Neuronal stem cell (in vitro differentiated cells): ENCODE data around the gene SNRNP70.

Experiments used
- DNase-seq: peaks from one replicate; pipeline ENCODE4 v3.0.0-alpha.2; 2013; ENCODE audit warnings: low spot score
- H2AFZ ChIP-seq: one replicate; pipeline ENCODE4 v1.6.1; 2013; ENCODE audit warnings: mild to moderate bottlenecking, low read length, inconsistent platforms
- H2AK5ac ChIP-seq: 2 replicates; pipeline ENCODE4 v1.6.1; 2013; ENCODE audit warnings: low read depth, mild to moderate bottlenecking, inconsistent platforms, low read length, moderate library complexity, mixed read lengths
- H2BK120ac ChIP-seq: 2 replicates; pipeline ENCODE4 v1.6.1; 2013; ENCODE audit warnings: low read depth, mild to moderate bottlenecking, inconsistent platforms, low read length, moderate library complexity, mixed read lengths
- H2BK12ac ChIP-seq: one replicate; pipeline ENCODE4 v1.6.1; 2013; ENCODE audit warnings: low read length, inconsistent platforms
- H2BK15ac ChIP-seq: 2 replicates; pipeline ENCODE4 v1.6.1; 2013; ENCODE audit warnings: mild to moderate bottlenecking, low read length, inconsistent platforms, mixed read lengths
- H2BK5ac ChIP-seq: one replicate; pipeline ENCODE4 v1.6.1; 2013; ENCODE audit warnings: inconsistent platforms, mild to moderate bottlenecking, low read length, moderate library complexity
- H3K14ac ChIP-seq: one replicate; pipeline ENCODE4 v1.6.1; 2013; ENCODE audit warnings: low read length, inconsistent platforms
- H3K18ac ChIP-seq: 2 replicates; pipeline ENCODE4 v1.6.1; 2013; ENCODE audit warnings: low read length, inconsistent platforms
- H3K23ac ChIP-seq: 2 replicates; pipeline ENCODE4 v1.6.1; 2013; ENCODE audit warnings: low read depth, mild to moderate bottlenecking, mixed read lengths, low read length, inconsistent platforms; ENCODE audit not compliant: poor library complexity
- H3K27ac ChIP-seq: replicated peaks from 3 replicates; pipeline ENCODE4 v1.5.1; 2013; ENCODE audit warnings: low read length, inconsistent platforms
- H3K27me3 ChIP-seq, 3 experiments: 2 replicates each; pipeline ENCODE4 v1.6.1; 2013; ENCODE audit warnings: low read length in 3 of 3, mild to moderate bottlenecking in 2 of 3, inconsistent platforms in 1 of 3, low read depth in 1 of 3, mixed read lengths in 1 of 3, moderate library complexity in 1 of 3; ENCODE audit not compliant: control insufficient read depth in 3 of 3, insufficient read depth in 3 of 3
- H3K36me3 ChIP-seq, 2 donors: replicated peaks in 1 of 2; 2 replicates each; pipeline ENCODE4 v1.6.1; 2013; ENCODE audit warnings: low read length in 2 of 2; ENCODE audit not compliant: control insufficient read depth in 2 of 2, insufficient read depth in 2 of 2
- H3K4ac ChIP-seq: 2 replicates; pipeline ENCODE4 v1.6.1; 2013; ENCODE audit warnings: inconsistent platforms, mild to moderate bottlenecking, low read length, moderate library complexity
- H3K4me1 ChIP-seq, 2 donors: 1 replicate in 1 of 2; 2 replicates in 1 of 2; pipeline ENCODE4 v1.6.1; 2013; ENCODE audit warnings: low read length in 2 of 2, low read depth in 1 of 2; ENCODE audit not compliant: control insufficient read depth in 2 of 2, insufficient read depth in 1 of 2
- H3K4me2 ChIP-seq: one replicate; pipeline ENCODE4 v1.6.1; 2013; ENCODE audit warnings: mild to moderate bottlenecking, low read length, inconsistent platforms; ENCODE audit not compliant: insufficient read depth, poor library complexity, severe bottlenecking
- H3K4me3 ChIP-seq, 2 donors: 2 replicates each; pipeline ENCODE4 v1.5.1; 2013; ENCODE audit warnings: low read length in 2 of 2, mild to moderate bottlenecking in 2 of 2, inconsistent platforms in 1 of 2, moderate library complexity in 1 of 2
- H3K79me1 ChIP-seq: one replicate; pipeline ENCODE4 v1.6.1; 2013; ENCODE audit warnings: low read depth, mild to moderate bottlenecking, inconsistent platforms, low read length, moderate library complexity
- H3K9ac ChIP-seq: one replicate; pipeline ENCODE4 v1.6.1; 2013; ENCODE audit warnings: mild to moderate bottlenecking, low read depth, low read length, inconsistent platforms; ENCODE audit not compliant: poor library complexity
- H3K9me3 ChIP-seq, 2 donors: replicated peaks in 1 of 2; 2 replicates each; pipeline versions ENCODE3 to v1.6.1; 2013; ENCODE audit warnings: low read length in 2 of 2, mild to moderate bottlenecking in 2 of 2, inconsistent platforms in 1 of 2, low read depth in 1 of 2, mixed read lengths in 1 of 2, moderate library complexity in 1 of 2; ENCODE audit not compliant: control insufficient read depth in 2 of 2, insufficient read depth in 1 of 2
- H4K8ac ChIP-seq: one replicate; pipeline ENCODE4 v1.6.1; 2013; ENCODE audit warnings: low read depth, mild to moderate bottlenecking, inconsistent platforms, low read length, moderate library complexity
- H4K91ac ChIP-seq: one replicate; pipeline ENCODE4 v1.6.1; 2013; ENCODE audit warnings: low read length, low read depth, mild to moderate bottlenecking, inconsistent platforms; ENCODE audit not compliant: poor library complexity
- WGBS, 2 donors: extraction: QIAGEN DNeasy Blood & Tissue Kit; methylation state at CpG; one replicate each; pipeline ENCODE4 v1.1.7; 2013; ENCODE audit warnings: missing lambda C conversion rate in 2 of 2, mixed read lengths in 1 of 2; ENCODE audit not compliant: insufficient read length in 2 of 2, insufficient replicate concordance in 1 of 2; ENCODE audit errors: extremely low coverage in 2 of 2; 5-methylcytosine and 5-hydroxymethylcytosine counted together

SNRNP70 gene

DNA sequence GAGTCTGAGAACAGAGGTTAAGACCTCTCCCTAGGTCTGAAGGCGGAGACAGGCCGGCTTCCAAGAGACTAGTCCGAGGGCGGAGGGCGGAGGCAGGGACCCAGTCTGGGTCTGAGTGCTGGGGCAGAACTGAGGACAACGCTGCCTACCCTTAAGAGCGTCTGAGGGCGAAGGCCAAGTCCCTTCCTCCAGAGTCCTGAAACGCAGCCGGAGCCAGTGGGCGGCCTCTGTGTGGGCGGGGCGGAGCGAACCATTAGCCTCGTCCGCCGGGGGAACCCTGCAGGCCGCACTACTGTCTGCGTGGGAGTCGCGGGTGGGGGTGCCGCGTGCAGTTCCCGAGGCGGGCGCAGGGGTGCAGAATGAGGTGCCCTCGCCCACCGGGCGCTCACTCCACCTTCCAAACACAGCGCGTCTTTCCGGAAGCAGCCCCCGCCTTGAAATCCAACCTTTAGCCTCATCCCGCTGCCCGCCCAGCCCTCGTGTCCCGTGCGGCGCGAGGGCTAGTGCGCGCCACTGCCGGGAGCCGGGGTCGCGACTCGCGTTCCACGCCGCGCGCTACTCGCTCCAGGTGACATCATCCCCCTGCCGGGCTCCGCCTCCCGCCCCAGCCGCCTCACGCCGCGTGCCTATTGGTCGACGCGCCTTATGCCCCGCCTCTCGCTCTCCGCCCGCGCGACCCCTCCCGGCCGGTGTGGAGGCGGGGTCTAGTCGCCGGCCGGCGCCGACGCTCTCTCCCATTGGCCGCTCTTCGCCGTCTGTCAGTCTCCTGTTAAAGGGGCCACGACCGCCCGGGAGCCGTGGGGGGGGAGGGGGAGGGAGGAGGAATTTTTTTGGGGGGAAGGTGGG is 33.5 kb downstream of the SNRNP70 start, which contains the start of gene C19orf73:
Gene C19orf73 (minus strand): TSS at position 579 of the 846 bp plus-strand sequence. CDS start 121 bp downstream, at position 458.
- Histone ChIP-seq H3K27ac (no peak within 1 kb of the TSS), H3K27me3 (peaks cover 10 to 24% (median 24%) of the 10 kb centered on the region in 3 experiments)

DNA sequence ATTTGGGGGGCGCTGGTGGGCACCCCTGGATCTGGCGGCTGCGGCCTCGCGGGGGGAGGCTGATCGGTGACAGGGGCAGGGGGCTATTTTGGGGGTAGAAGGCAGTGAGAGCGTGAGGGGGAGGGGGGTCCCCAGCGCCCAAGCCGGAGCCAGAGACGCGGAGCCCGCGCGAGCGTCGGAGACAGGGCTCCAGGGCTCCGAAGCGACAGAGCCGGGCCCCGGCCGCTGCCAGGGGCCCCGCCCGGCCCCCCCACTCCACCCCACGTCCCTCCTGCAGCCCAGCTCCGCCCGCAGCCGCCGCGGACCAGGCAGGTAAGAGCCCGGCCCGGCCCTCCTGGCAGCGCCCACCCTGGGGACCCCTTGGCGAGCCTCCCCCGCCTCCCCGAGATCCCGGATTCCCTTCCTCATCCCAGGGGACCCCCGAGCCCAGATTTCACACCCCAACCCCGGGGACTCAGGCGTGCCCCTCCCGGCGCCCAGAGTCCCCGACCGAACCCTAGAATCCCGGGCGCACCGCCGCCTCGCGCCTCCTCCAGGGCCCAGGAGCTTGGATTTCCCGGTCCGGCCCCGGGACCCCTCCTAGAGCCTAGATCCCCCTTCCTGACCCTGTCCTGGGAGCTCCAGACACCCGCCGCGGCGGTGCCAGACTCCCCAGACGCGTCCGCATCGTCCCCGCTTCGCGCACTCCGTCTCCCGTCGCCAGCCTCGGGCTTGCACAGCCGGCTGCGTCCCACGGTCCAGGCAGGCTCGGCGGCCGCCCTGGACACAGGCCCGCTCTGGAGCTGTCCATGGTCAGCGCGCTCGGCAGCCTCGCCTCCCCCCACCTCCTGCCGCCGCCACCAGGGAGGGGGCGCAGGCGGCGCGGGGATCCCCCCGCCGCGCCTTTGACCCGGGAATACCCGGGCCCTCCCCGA is 34.4 kb downstream of the SNRNP70 start, which contains the start of gene PPFIA3:
Gene PPFIA3 (plus strand): TSS at position 134 of the 914 bp plus-strand sequence. CDS start 8,330 bp downstream, outside the sequence.
- no peak within 1 kb of the TSS for H4K91ac ChIP-seq
- H2BK120ac ChIP-seq: no peak within 1 kb of the TSS
- H3K9ac ChIP-seq: peak within 1 kb of the TSS; percentile 91
- peaks cover 10 to 29% (median 25%) of the 10 kb centered on the region in 3 experiments for H3K27me3 ChIP-seq
- no peak within 1 kb of the TSS for H2BK5ac ChIP-seq
- peaks cover 3% of the 10 kb centered on the region for H3K79me1 ChIP-seq
- no peak within 1 kb of the TSS for H4K8ac ChIP-seq
- peak within 1 kb of the TSS; percentile 95 for H3K23ac ChIP-seq
- H3K27ac ChIP-seq: no peak within 1 kb of the TSS
- no peaks in the 10 kb centered on the region for H3K9me3 ChIP-seq
- peaks cover 6 to 11% of the 10 kb centered on the region in 2 donors for H3K4me1 ChIP-seq
- peak within 1 kb of the TSS; percentile 87 to 96 for H3K4me3 ChIP-seq
- peak within 1 kb of the TSS; percentile 94 for H3K14ac ChIP-seq
- peak within 1 kb of the TSS; percentile 97 for H3K18ac ChIP-seq
- peak within 1 kb of the TSS; percentile 11 for H2AK5ac ChIP-seq
- peak within 1 kb of the TSS; percentile 99 for H2AFZ ChIP-seq
- peak within 1 kb of the TSS; percentile 97 for H3K4me2 ChIP-seq
- H3K4ac ChIP-seq: no peak within 1 kb of the TSS
- H2BK12ac ChIP-seq: peak within 1 kb of the TSS; percentile 84
- no peaks in the 10 kb centered on the region for H3K36me3 ChIP-seq
- peak within 1 kb of the TSS; percentile 65 for H2BK15ac ChIP-seq
- WGBS, 2 donors: no CpG with 5 or more reads among the region's 90 CpGs
- DNase-seq: peak; percentile 68

More for the DNA sequence above, 33.5 kb downstream of the SNRNP70 start, which contains the start of gene C19orf73:
- peak within 1 kb of the TSS; percentile 99 for H2AFZ ChIP-seq
- H2BK120ac ChIP-seq: no peak within 1 kb of the TSS
- no peak within 1 kb of the TSS for H4K8ac ChIP-seq
- peak within 1 kb of the TSS; percentile 39 for H2AK5ac ChIP-seq
- no peaks in the 10 kb centered on the region for H3K9me3 ChIP-seq
- H3K23ac ChIP-seq: peak within 1 kb of the TSS; percentile 95
- H4K91ac ChIP-seq: no peak within 1 kb of the TSS
- H3K79me1 ChIP-seq: peaks cover 3% of the 10 kb centered on the region
- WGBS, 2 donors: no CpG with 5 or more reads among the region's 85 CpGs
- DNase-seq: peak; percentile 91
- H3K9ac ChIP-seq: peak within 1 kb of the TSS; percentile 91
- peak within 1 kb of the TSS; percentile 94 for H3K14ac ChIP-seq
- H3K4me3 ChIP-seq: peak within 1 kb of the TSS; percentile 87 to 96
- H3K18ac ChIP-seq: peak within 1 kb of the TSS; percentile 97
- H3K4ac ChIP-seq: no peak within 1 kb of the TSS
- peak within 1 kb of the TSS; percentile 97 for H3K4me2 ChIP-seq
- peaks cover 9 to 13% of the 10 kb centered on the region in 2 donors for H3K4me1 ChIP-seq
- H2BK5ac ChIP-seq: peak within 1 kb of the TSS; percentile 68
- peak within 1 kb of the TSS; percentile 84 for H2BK12ac ChIP-seq
- H3K36me3 ChIP-seq: no peaks in the 10 kb centered on the region
- H2BK15ac ChIP-seq: peak within 1 kb of the TSS; percentile 65

DNA sequence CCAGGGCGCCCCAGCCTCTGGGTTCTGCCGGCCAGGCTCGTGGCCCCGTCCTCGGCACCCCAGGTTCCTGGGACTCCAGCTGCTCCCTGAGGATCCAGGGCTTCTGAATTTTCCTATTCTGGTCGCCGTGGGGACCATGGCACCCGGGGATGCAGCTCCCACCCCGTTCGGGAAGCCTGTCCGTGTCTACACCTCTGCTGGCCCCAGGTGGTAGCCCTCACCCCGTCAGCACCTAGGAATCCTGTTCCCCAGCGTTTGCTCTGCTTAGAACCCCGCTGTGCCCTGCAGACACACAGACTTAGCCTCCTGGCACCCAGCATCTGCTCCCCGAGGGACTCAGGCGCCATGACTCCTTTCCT is 35.1 kb downstream of the SNRNP70 start:
- H3K9me3 ChIP-seq: no peaks in the 10 kb centered on the region
- no peak overlapping the region for H3K4ac ChIP-seq
- no peak overlapping the region for H4K91ac ChIP-seq
- no peak overlapping the region for H4K8ac ChIP-seq
- no peak overlapping the region for H3K14ac ChIP-seq
- peaks cover 10 to 32% (median 25%) of the 10 kb centered on the region in 3 experiments for H3K27me3 ChIP-seq
- DNase-seq: no peak
- peak overlapping the region; percentile 80 for H3K4me2 ChIP-seq
- no peak overlapping the region for H3K9ac ChIP-seq
- peak overlapping the region in 1 of 2 donors; percentile 54 for H3K4me3 ChIP-seq
- H3K23ac ChIP-seq: no peak overlapping the region
- peak overlapping the region; percentile 99 for H2AFZ ChIP-seq
- H2BK120ac ChIP-seq: no peak overlapping the region
- H3K4me1 ChIP-seq: peaks cover 4 to 6% of the 10 kb centered on the region in 2 donors
- H2BK15ac ChIP-seq: no peak overlapping the region
- peak overlapping the region; percentile 74 for H2AK5ac ChIP-seq
- H3K18ac ChIP-seq: no peak overlapping the region
- H2BK12ac ChIP-seq: no peak overlapping the region
- no CpG with 5 or more reads among the region's 16 CpGs for WGBS, 2 donors
- no peaks in the 10 kb centered on the region for H3K36me3 ChIP-seq
- no peak overlapping the region for H3K27ac ChIP-seq
- H3K79me1 ChIP-seq: peaks cover 3% of the 10 kb centered on the region
- H2BK5ac ChIP-seq: no peak overlapping the region
